Measurements from ENCODE around the gene SMC1B.
A peak's percentile ranks its signal among the peaks of the same experiment; 100 is the strongest.
"Not testable (repeated sequence)": the region's sequence is repeated elsewhere in the genome, so short reads cannot be mapped to it uniquely, and the experiment has no call there.

Gene SMC1B

DNA sequence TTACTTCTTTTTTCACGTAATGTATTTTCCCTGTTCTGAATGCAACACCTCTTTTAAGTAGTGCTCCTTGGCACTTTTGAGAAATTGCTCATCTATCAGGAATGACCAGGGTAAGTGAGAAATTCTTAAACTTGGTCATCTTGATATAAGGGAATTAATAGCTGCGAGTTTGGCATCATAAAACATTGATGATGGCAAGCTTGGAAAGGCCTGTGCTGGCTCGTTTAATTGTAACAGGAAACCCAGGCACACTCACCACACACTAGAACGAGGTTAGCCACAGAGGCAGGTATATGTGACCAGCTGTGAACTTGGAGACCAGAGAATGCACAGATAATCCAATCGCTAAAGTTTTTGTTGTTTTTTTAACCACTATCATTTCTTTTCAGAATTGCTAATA, 79.3 kb downstream of the SMC1B start:
- peaks cover 52% of the 10 kb centered on the region for H3K36me3 Mint-ChIP-seq (ENCODE audit: low read depth)

DNA sequence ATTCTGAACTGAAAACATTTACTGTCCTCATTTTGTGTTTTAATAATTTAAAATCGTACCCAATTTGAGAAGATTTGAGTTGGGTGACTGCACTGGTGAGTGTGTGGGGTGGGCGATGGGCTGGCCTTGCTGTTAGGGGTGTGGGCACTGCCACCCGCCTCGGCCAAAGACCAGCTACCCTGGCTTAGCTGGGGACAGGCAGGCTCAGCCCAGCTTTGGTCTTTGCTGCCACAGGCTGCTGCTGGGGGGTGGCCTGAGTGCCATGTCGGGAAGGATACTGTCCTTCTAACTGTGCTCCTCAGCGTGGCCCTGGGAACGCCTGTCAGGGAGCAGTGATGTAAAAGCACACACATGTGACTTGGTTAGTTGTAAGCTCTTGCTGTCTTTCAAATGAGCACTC, 81.4 kb downstream of the SMC1B start:
- no peaks in the 10 kb centered on the region for H3K9me3 Mint-ChIP-seq
- peaks cover 54% of the 10 kb centered on the region for H3K36me3 Mint-ChIP-seq (ENCODE audit: low read depth)
- no peaks in the 10 kb centered on the region for H3K27me3 Mint-ChIP-seq
- H3K27ac Mint-ChIP-seq: no peak overlapping the region
- H3K4me3 Mint-ChIP-seq: no peak overlapping the region
- H3K4me1 Mint-ChIP-seq (ENCODE audit: low read depth): peaks cover 13% of the 10 kb centered on the region

More for the DNA sequence above, 79.3 kb downstream of the SMC1B start:
- Mint-ChIP-seq H3K27ac (no peak overlapping the region), H3K4me3 (no peak overlapping the region), H3K27me3 (no peaks in the 10 kb centered on the region), H3K4me1 (ENCODE audit: low read depth) (peaks cover 15% of the 10 kb centered on the region), H3K9me3 (no peaks in the 10 kb centered on the region)

DNA sequence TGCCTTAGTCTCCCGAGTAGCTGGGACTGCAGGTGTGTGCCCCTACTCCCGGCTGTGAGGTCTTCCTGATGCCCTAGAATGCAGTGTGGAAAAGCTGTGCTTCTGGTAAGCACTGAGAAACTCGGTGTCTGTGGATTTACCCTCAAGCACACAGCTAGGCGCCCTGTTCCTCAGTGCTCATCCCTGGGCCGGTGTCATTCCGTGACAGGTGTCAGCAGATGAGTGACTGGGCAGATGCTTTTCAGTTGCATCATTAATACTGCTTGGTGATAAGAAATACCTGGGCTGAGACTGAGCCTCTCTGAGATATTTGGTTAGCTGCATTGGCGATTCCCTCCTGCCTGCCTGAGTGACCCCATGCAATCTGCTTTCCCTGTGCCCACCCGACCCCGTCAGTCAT, 81.9 kb downstream of the SMC1B start:
- Mint-ChIP-seq H3K4me3 (no peak overlapping the region), H3K9me3 (no peaks in the 10 kb centered on the region), H3K36me3 (ENCODE audit: low read depth) (peaks cover 49% of the 10 kb centered on the region), H3K27me3 (no peaks in the 10 kb centered on the region), H3K27ac (no peak overlapping the region), H3K4me1 (ENCODE audit: low read depth) (peaks cover 8% of the 10 kb centered on the region)

DNA sequence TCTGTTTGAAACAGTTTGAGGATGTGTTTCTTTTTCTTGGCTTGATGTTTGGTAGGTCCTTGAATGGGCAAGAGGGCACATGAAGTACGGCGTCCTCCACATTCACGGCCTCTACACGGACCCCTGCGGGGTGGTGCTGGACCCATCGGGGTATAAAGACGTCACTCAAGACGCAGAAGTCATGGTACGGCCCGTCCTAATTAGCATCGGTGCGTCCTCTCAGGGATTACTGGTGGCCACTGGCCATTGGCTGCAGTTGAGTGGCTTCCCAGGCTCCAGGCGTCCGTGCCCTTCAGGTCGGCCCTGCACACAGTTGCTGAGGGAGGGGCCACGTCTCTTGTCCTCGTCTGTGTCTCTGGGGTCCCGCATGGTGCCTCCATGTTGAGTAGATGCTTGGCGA, 82.9 kb downstream of the SMC1B start:
- Mint-ChIP-seq H3K4me3 (no peak overlapping the region), H3K27ac (no peak overlapping the region), H3K4me1 (ENCODE audit: low read depth) (peaks cover 4% of the 10 kb centered on the region), H3K9me3 (no peaks in the 10 kb centered on the region), H3K27me3 (no peaks in the 10 kb centered on the region), H3K36me3 (ENCODE audit: low read depth) (peaks cover 43% of the 10 kb centered on the region)

DNA sequence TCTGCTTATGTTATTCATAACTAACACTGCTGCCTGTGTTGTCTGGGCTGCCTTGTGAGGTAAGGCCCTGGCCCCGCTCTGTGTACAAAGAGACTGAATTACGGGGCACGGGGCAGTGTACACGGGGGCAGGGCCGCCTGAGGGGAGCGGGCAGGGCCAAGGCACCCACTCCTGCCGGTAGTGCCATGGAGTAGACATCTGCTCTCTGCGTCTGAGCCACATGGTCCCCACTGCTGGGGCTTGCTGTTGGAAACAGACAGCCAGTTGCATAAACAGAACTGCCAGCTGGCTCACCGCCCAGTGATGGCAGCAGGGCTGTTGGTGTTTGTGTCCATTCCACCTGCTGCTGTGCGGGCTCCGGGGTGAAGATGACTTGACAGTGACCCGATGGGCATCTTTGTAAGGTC, 83.9 kb downstream of the SMC1B start:
- peaks cover 46% of the 10 kb centered on the region for H3K36me3 Mint-ChIP-seq (ENCODE audit: low read depth)
- H3K4me1 Mint-ChIP-seq (ENCODE audit: low read depth): peaks cover 4% of the 10 kb centered on the region
- H3K9me3 Mint-ChIP-seq: no peaks in the 10 kb centered on the region
- H3K27ac Mint-ChIP-seq: peak overlapping the region; percentile 16
- no peaks in the 10 kb centered on the region for H3K27me3 Mint-ChIP-seq
- no peak overlapping the region for H3K4me3 Mint-ChIP-seq

DNA sequence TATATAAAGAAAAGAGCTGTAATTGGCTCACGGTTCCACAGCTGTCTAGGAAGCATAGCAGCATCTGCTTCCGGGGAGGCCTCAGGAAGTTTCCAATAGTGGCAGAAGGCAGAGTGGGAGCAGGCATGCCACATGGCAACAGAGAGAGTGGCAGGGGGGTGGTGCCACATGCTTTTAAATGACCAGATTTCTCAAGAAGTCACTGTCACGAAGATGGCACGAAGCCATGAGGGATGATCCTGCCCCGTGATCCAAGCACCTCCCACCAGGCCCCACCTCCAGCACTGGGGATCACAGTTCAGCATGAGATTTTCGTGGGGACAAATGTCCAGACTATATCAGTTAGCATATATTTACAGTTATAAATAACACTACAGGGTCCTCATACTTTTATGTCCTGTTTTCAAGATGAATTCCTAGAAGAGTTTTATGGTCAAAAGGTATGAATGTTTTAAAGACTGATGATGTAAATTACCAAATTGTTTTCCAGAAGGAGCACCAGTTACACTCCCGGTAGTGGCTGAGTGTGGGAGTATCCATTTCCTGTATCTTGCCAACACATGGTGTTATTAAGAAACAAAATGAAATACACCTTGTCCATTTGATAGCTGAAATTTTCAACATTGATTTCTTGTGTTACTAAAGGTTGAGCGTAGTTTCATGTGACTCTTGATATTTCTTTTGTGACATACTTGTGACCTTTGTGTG, 84.4 kb downstream of the SMC1B start:
- peaks cover 4% of the 10 kb centered on the region for H3K4me1 Mint-ChIP-seq (ENCODE audit: low read depth)
- H3K36me3 Mint-ChIP-seq (ENCODE audit: low read depth): peaks cover 45% of the 10 kb centered on the region
- H3K9me3 Mint-ChIP-seq: no peaks in the 10 kb centered on the region

DNA sequence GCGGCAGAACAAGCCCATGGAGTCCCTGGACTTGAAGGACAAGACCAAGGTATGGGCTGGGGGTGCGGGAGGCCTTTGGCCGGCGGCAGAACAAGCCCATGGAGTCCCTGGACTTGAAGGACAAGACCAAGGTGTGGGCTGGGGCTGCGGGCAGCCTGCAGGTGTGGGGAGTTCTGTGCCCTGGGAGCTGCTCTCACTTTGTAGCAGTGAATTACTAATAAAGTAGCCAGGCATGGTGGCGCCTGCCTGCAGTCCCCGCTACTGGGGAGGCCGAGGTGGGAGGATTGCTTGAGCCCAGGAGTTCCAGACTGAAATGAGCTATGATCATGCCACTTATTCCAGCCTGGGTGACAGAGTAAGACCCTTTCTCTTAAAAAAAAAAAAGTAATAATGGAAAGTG, 85.1 kb downstream of the SMC1B start:
- H3K27ac Mint-ChIP-seq; H3K4me1 Mint-ChIP-seq (ENCODE audit: low read depth); H3K27me3 Mint-ChIP-seq; H3K9me3 Mint-ChIP-seq; H3K4me3 Mint-ChIP-seq: not testable (repeated sequence)
- H3K36me3 Mint-ChIP-seq (ENCODE audit: low read depth): peaks cover 48% of the 10 kb centered on the region

More for the DNA sequence above, 84.4 kb downstream of the SMC1B start:
- Mint-ChIP-seq H3K27me3 (no peaks in the 10 kb centered on the region), H3K4me3 (no peak overlapping the region), H3K27ac (peak overlapping the region; percentile 16)

DNA sequence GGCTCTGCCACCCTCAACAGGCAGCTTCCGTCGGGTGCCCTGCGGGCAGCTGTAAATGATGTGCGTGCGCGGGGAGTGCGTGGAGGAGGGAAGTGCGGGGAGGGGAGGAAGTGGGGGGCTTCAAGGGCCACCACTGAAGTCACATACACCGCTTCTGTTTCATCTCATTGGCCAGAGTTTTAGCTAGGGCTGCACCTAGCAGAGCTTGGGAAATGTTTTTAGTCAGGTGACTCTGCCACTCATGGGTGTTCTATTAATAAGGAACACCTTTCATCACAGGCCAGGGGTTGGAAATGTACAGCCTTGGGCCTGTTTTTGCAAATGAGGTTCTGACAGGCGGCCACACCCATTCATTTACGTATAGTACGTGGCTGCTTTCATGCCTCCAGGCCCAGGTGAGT, 89.1 kb downstream of the SMC1B start:
- no peaks in the 10 kb centered on the region for H3K27me3 Mint-ChIP-seq
- no peak overlapping the region for H3K4me3 Mint-ChIP-seq
- peaks cover 22% of the 10 kb centered on the region for H3K4me1 Mint-ChIP-seq (ENCODE audit: low read depth)
- no peak overlapping the region for H3K27ac Mint-ChIP-seq
- no peaks in the 10 kb centered on the region for H3K9me3 Mint-ChIP-seq
- H3K36me3 Mint-ChIP-seq (ENCODE audit: low read depth): peaks cover 46% of the 10 kb centered on the region

DNA sequence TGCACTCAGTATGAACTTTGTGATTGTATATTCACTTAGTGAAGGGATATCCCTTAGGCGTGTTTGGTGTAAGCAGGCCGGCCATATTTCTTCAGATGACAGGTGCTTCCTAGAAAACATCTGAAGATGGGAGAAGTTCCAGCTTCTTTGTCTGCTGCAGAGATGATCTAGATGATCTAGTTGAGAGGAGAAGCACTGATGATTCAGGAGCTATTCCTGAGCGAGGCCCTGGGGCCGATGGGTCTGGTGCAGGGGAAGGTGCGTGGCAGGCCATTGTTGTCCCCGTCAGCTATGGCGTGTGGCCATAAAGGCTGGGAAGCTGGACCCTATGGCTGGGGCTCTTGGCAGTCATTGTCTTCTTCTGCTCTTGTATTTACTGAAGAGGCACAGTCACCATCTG, 89.7 kb downstream of the SMC1B start:
- H3K9me3 Mint-ChIP-seq: no peaks in the 10 kb centered on the region
- H3K4me1 Mint-ChIP-seq (ENCODE audit: low read depth): peaks cover 26% of the 10 kb centered on the region
- peak overlapping the region; percentile 50 for H3K27ac Mint-ChIP-seq
- no peak overlapping the region for H3K4me3 Mint-ChIP-seq
- peaks cover 42% of the 10 kb centered on the region for H3K36me3 Mint-ChIP-seq (ENCODE audit: low read depth)
- H3K27me3 Mint-ChIP-seq: no peaks in the 10 kb centered on the region

DNA sequence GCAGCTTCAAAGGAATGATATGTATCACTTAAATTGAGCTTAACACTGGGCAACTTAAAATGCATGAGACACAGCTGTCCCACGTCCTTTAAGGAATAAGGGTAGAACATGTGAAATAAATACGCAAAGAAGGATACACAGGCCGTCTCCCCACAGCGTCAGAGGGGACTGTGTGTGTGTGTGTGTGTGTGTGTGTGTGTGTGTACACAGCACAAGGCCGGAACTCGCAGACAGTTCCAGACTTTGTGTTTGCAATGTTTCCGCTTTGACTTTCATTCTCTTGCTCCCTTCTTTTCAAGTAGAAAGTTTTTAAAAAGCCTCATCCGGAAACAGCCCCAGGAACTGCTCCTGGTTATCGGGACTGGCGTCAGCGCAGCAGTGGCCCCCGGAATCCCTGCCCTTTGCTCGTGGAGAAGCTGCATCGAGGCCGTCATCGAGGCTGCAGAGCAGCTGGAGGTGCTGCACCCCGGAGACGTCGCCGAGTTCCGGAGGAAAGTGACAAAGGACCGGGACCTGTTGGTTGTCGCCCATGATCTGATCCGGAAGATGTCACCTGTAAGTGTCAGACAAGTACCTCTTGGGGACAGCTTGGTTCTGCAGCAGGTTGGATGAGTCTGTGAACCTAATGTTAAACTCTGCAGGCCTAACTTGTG, 90.4 kb downstream of the SMC1B start:
- H3K36me3 Mint-ChIP-seq (ENCODE audit: low read depth): peaks cover 42% of the 10 kb centered on the region
- no peaks in the 10 kb centered on the region for H3K27me3 Mint-ChIP-seq
- no peaks in the 10 kb centered on the region for H3K9me3 Mint-ChIP-seq
- H3K4me3 Mint-ChIP-seq: no peak overlapping the region
- no peak overlapping the region for H3K27ac Mint-ChIP-seq
- peaks cover 32% of the 10 kb centered on the region for H3K4me1 Mint-ChIP-seq (ENCODE audit: low read depth)

DNA sequence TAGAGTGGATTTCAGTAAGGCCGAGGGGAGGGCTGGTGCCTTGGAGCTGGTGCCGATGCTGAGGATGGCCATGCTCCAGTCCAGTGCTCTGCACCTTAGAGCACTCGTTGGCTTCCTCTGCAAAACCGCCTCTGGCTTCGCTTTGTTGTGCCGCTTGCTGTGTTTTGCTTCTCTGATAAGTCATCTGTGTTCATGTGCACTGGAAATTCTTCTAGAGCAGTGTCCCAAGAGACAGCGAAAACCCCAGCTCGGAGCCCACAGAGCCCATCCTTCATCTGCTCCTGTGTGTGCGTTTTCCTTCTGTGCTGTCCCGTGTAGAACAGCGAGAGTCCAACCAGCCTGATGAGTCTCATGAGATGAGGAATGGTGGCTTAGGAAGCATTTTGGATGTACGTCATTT, 91.6 kb downstream of the SMC1B start:
- peaks cover 36% of the 10 kb centered on the region for H3K36me3 Mint-ChIP-seq (ENCODE audit: low read depth)
- no peak overlapping the region for H3K4me3 Mint-ChIP-seq
- H3K27ac Mint-ChIP-seq: no peak overlapping the region
- peaks cover 44% of the 10 kb centered on the region for H3K4me1 Mint-ChIP-seq (ENCODE audit: low read depth)
- H3K27me3 Mint-ChIP-seq: no peaks in the 10 kb centered on the region
- H3K9me3 Mint-ChIP-seq: no peaks in the 10 kb centered on the region

DNA sequence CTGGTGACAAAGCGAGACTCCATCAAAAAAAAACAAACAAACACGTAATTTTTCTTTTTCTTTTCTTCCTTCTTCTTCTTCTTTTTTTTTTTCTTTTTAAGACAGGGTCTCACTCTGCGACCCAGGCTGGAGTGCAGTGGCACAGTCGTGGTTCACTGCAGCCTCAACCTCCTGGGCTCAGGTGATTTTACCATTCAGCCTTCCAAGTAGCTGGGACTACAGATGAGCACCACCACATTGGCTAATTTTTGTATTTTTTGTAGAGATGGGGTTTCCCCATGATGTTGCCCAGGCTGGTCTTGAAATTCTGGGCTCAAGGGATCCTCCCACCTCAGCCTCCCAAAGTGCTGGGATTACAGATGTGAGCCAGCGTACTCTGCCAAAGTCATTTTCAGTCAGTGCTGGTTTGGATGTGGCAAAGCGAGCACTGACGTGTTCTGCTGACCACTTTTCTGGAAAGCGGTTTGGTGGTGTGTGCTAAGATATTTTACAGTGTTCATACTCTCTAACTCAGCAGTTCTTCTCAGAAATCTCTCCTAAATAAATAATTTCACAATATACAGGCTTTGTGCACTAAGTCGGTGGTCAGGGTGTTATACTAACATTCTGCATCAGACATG, 92.9 kb downstream of the SMC1B start:
- Mint-ChIP-seq H3K4me3 (no peak overlapping the region), H3K27me3 (no peaks in the 10 kb centered on the region), H3K4me1 (ENCODE audit: low read depth) (peaks cover 55% of the 10 kb centered on the region), H3K36me3 (ENCODE audit: low read depth) (peaks cover 32% of the 10 kb centered on the region), H3K27ac (peak overlapping the region; percentile 96), H3K9me3 (no peaks in the 10 kb centered on the region)

DNA sequence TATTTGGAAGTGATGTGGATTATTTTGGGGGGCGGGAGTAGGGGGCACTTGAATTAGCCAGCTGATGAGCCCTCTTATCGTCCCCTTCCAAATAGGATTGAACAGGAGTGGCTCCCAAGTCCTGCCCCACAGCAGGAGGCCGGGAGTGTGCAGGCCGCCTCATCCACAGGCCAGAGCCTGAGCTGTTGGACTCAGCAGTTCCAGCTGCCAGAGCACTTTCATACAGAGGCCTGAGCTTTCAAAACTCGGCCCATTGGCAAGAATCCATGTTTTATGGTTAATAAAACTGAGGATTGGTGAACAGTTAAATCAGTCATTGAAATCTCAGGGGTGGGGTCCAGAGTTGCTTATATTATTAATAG, 94.1 kb downstream of the SMC1B start:
- Mint-ChIP-seq H3K27ac (peak overlapping the region; percentile 96), H3K9me3 (no peaks in the 10 kb centered on the region), H3K4me1 (ENCODE audit: low read depth) (peaks cover 63% of the 10 kb centered on the region), H3K4me3 (peak overlapping the region; percentile 82), H3K36me3 (ENCODE audit: low read depth) (peaks cover 23% of the 10 kb centered on the region), H3K27me3 (no peaks in the 10 kb centered on the region)

DNA sequence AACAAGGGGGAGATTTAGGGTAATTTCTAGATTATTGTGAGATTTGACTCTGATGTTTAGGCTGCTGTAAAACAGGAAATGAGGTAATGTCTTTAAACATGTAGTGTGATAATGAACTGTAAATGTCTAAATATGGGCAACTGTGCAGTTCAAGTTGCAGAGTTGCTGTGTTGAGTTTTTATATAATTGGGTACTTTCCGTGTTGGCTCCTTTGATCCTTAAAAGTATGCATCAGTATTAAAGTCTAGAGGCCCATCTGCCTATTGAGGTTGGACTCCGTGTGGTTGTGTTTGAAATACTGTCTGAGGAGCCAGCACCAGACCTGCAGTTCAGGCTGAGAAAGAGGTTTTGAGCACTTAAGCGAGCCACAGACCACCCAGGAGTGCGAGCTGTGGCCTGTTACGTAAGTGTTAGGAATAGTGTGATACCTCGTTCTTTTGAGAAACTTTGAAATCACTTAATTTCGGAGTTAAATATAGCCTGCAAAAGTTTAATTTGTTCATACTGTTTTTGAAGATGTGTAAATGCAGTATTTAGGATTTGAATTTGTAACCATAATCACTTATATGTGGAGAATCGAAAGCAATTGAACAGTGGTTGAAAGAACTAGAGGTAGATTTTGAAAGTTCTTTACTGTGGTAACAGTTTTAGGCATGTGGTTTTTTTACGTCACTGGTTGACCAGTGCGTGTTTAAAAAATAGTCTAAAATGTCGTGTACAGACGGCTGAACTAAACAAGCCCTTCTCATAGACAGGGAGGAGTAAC, 94.7 kb downstream of the SMC1B start:
- H3K36me3 Mint-ChIP-seq (ENCODE audit: low read depth): peaks cover 18% of the 10 kb centered on the region
- H3K9me3 Mint-ChIP-seq: no peaks in the 10 kb centered on the region
- peak overlapping the region; percentile 82 for H3K4me3 Mint-ChIP-seq
- H3K27ac Mint-ChIP-seq: peak overlapping the region; percentile 96
- peaks cover 67% of the 10 kb centered on the region for H3K4me1 Mint-ChIP-seq (ENCODE audit: low read depth)
- no peaks in the 10 kb centered on the region for H3K27me3 Mint-ChIP-seq

DNA sequence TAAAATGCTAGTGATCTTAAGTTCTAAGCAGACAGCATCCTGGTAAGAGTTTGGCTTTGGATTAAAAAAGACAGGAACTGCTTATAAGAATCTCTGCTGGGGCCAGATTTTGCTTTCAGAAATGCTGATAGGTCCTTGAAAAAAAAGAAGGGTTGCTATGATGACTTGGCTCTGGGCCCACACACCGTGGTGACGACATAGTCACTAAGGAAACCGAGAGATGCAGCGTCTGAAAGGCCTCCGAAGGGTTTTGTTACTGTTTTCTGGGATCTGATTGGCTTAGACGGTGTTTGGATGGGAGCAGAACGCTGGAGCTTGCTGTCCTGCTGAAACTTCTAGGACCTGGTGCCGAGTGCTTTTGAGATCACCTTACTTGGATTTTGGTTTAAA, 95.2 kb downstream of the SMC1B start:
- Mint-ChIP-seq H3K4me3 (peak overlapping the region; percentile 82), H3K27me3 (no peaks in the 10 kb centered on the region), H3K36me3 (ENCODE audit: low read depth) (peaks cover 12% of the 10 kb centered on the region), H3K27ac (peak overlapping the region; percentile 96), H3K4me1 (ENCODE audit: low read depth) (peaks cover 72% of the 10 kb centered on the region), H3K9me3 (no peaks in the 10 kb centered on the region)

Measured in stimulated activated naive CD8-positive, alpha-beta T cell treated with anti-CD3 and anti-CD28 coated beads, Interleukin-15, Interleukin-2, amounts not matched to agents 100 ng/mL and 50 ng/mL, for 24 hours (primary cell).